ENCODE data around the gene ADAM12.
A peak's percentile ranks its signal among the peaks of the same experiment; 100 is the strongest.
"Not testable (repeated sequence)": the region's sequence is repeated elsewhere in the genome, so short reads cannot be mapped to it uniquely, and the experiment has no call there.

Gene ADAM12

DNA sequence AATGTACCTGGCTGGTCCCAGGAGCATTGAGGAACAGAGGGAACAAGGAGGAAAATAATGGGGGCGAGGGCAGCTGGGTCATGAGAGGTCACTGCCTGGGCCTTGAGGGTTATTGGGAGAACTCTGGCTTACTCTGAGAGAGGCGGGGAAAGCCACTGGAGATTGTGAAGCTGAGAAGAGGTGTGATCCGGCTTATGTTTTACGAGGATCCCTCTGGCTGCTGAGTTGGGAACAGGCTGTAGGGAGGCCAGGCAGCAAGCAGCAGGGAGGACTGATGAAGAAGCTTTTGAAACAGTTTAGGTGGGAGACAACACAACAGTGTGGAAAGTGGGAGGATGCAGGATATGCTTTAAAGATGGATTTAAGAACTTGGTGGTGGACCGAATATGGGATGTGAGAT lies 404.6 kb downstream of the ADAM12 start:
- no peak for DNase-seq (ENCODE audit: extremely low read depth, low read depth)
- TF ChIP-seq, protein P1, sequence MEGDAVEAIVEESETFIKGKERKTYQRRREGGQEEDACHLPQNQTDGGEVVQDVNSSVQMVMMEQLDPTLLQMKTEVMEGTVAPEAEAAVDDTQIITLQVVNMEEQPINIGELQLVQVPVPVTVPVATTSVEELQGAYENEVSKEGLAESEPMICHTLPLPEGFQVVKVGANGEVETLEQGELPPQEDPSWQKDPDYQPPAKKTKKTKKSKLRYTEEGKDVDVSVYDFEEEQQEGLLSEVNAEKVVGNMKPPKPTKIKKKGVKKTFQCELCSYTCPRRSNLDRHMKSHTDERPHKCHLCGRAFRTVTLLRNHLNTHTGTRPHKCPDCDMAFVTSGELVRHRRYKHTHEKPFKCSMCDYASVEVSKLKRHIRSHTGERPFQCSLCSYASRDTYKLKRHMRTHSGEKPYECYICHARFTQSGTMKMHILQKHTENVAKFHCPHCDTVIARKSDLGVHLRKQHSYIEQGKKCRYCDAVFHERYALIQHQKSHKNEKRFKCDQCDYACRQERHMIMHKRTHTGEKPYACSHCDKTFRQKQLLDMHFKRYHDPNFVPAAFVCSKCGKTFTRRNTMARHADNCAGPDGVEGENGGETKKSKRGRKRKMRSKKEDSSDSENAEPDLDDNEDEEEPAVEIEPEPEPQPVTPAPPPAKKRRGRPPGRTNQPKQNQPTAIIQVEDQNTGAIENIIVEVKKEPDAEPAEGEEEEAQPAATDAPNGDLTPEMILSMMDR (IDR thresholded peaks at IDR 0.05; ENCODE audit: low read depth, low read length, missing control alignments): no peak
- no peak overlapping the region for H3K4me3 ChIP-seq (replicated peaks; ENCODE audit: low read depth, low read length)

DNA sequence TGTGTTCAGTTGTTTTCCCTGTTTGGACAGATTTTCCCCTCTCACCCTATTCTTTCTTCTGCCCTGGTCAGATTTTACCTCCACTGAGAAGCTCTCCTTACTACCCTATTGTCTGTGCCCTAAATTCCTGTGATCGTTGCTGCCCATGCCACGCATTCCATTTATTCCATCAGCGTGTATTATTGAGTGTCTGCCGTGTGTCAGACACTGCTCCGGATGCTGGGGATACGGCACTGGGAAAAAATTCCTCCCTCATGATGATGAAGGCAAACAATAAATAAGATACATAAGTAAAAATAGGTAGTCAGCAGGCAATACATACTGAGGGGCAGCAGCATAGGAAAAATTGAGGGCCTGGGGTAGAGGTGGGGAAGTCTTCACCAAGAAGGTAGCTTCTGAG lies 405.1 kb downstream of the ADAM12 start:
- TF ChIP-seq, protein P1 (IDR thresholded peaks at IDR 0.05; ENCODE audit: low read depth, low read length, missing control alignments): no peak
- no peak for DNase-seq (ENCODE audit: extremely low read depth, low read depth)
- H3K4me3 ChIP-seq (replicated peaks; ENCODE audit: low read depth, low read length): no peak overlapping the region

GRCh38 chr10:125982260-125982948 lies 405.9 kb downstream of the ADAM12 start:
- H3K4me3 ChIP-seq (replicated peaks; ENCODE audit: low read depth, low read length): no peak overlapping the region
- TF ChIP-seq, protein P1 (IDR thresholded peaks at IDR 0.05; ENCODE audit: low read depth, low read length, missing control alignments): peak; percentile 42
- peak; percentile 69 for DNase-seq (ENCODE audit: extremely low read depth, low read depth)

DNA sequence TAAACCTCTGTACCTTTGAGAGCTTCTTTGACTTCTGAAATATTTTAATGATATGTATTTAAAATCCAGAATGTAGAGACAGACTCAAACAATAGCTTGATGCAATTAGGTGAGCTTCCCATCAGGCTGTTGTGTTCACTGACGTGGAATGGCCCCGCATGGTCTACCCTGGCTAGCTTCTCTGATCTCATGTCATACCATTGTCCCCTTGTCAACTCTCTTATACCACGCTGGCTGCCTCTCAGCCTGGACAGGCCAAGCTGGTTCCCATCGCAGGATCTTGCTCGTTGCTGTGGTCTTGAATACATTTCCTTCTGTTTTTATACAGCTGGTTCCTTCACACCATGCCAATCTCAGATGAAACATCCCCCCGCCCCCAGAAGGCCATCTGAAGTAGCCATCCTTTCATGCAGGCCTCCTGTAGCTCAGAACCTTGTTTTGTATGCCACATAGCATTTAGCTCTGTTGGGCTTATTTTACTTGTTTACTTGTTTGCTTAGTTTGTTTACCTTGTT lies 407.7 kb downstream of the ADAM12 start:
- TF ChIP-seq, protein P1 (IDR thresholded peaks at IDR 0.05; ENCODE audit: low read depth, low read length, missing control alignments): no peak
- DNase-seq (ENCODE audit: extremely low read depth, low read depth): no peak
- H3K4me3 ChIP-seq (replicated peaks; ENCODE audit: low read depth, low read length): no peak overlapping the region

DNA sequence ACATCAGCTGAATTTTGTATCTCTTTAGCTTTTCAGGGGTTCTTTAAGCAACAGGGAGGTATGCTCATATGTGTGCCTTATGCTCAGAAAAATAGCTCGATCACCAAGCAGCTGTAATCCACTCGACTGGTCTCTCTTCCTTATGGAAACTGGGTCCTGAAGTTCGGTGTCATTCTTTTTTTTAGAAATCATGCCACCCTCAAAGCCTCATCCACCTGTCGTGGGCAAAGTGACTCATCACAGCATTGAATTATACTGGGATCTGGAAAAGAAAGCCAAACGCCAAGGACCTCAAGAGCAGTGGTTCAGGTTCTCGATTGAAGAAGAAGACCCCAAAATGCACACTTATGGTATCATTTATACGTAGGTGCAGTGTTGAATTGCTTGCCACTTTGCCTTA lies 408.3 kb downstream of the ADAM12 start:
- TF ChIP-seq, protein P1 (IDR thresholded peaks at IDR 0.05; ENCODE audit: low read depth, low read length, missing control alignments): no peak
- DNase-seq (ENCODE audit: extremely low read depth, low read depth): no peak
- H3K4me3 ChIP-seq (replicated peaks; ENCODE audit: low read depth, low read length): no peak overlapping the region

GRCh38 chr10:125976960-125977605 lies 411.2 kb downstream of the ADAM12 start:
- no peak for DNase-seq (ENCODE audit: extremely low read depth, low read depth)
- TF ChIP-seq, protein P1 (IDR thresholded peaks at IDR 0.05; ENCODE audit: low read depth, low read length, missing control alignments): peak; percentile 27
- H3K4me3 ChIP-seq (replicated peaks; ENCODE audit: low read depth, low read length): no peak overlapping the region

DNA sequence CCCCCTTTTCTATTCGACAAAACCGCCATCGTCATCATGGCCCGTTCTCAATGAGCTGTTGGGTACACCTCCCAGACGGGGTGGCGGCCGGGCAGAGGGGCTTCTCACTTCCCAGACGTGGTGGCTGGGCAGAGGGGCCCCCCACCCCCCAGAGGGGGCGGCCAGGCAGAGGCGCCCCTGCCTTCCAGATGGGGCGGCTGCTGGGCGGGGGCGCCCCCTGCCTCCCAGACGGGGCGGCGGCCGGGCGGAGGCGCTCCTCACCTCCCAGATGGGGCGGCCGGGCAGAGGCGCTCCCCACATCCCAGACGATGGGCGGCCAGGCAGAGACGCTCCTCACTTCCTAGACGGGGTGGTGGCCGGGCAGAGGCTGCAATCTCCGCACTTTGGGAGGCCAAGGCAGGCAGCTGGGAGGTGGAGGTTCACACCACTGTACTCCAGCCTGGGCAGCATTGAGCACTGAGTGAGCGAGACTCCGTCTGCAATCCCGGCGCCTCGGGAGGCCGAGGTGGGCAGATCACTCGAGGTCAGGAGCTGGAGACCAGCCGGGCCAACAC lies 418.1 kb downstream of the ADAM12 start:
- DNase-seq (ENCODE audit: extremely low read depth, low read depth); H3K4me3 ChIP-seq (replicated peaks; ENCODE audit: low read depth, low read length): not testable (repeated sequence)
